ENCODE data around the gene EXOC3L1.

The EXOC3L1 gene

DNA sequence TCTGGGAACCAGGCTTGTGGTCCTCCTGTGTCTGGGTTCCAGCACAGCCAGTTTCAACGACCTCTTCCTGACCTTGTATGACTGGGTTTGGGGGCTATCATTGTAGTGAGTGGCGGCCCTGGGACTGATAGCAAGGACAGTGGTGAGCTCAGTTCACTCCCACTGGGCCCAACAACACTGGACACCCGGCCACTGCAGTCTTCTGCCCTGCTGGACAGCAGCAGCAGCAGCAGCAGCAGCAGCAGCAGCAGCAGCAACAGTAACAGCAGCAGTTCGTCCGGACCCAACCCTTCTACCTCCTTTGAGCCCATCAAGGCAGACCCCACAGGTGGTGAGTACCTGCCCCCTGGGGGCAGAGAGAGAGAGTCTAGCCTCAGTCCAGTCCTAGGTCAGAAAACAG, 5.7 kb upstream of the EXOC3L1 start:
- no peak for DNase-seq

DNA sequence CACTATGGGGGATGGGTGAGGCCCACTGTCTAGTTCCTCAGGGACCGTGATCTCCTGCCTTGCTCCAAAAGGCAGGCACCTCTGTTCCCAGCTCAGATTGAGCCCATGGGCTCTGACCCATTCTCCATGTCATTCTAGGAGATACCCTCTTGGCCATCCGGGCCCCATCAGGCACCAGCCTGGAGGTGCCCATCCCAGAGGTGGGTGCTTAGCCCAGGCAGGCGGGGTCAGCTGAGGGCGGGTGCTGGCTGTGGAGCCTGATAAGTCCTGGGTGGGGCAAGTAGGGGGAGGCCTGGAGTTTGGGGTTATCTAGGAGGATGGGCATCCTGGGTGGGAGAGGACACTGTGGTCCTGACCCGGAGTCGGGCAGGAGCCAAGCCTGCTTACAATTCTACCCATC, 4.3 kb upstream of the EXOC3L1 start:
- DNase-seq: no peak

DNA sequence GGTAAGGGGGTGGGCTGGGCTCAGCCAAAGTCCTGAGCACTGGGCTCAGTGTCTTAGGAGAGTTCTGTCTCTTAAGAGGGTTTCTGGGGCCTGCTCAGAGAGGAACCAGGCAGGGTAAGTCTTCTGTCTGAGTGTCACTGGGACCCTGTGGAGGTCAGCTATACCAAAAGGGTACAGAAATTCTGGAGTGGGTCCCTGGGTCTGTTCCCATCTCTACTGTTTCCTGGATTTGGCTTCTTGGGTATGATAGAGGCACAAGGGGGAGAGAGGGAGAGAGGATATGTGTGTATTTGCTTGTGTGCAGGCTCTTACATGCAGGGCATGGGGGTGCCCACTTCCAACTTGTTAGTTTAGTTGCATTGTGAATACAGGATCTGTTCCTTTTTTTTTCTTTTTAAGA, 3.6 kb upstream of the EXOC3L1 start:
- DNase-seq: no peak

DNA sequence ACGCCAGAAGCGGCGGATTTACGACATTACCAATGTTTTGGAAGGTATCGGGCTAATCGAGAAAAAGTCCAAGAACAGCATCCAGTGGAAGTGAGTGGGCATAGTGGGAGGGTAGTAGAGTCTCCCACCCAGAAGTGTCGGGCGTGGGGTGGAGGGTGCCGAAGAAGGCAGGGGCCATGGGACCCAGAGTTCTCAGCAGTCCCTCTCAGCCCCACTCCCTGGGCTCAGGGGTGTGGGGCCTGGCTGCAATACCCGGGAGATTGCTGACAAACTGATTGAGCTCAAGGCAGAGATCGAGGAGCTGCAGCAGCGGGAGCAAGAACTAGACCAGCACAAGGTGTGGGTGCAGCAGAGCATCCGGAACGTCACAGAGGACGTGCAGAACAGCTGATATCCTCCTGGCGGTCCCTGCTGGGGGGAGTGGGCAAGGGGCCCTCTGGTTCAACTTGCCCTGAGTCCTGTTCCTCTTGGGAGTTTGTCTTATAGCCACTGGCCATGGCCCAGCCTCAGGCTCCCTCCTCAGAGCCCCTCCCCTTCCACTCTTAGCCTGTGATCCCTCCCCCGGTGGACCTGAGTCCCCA, 2.9 kb upstream of the EXOC3L1 start:
- no peak for DNase-seq

DNA sequence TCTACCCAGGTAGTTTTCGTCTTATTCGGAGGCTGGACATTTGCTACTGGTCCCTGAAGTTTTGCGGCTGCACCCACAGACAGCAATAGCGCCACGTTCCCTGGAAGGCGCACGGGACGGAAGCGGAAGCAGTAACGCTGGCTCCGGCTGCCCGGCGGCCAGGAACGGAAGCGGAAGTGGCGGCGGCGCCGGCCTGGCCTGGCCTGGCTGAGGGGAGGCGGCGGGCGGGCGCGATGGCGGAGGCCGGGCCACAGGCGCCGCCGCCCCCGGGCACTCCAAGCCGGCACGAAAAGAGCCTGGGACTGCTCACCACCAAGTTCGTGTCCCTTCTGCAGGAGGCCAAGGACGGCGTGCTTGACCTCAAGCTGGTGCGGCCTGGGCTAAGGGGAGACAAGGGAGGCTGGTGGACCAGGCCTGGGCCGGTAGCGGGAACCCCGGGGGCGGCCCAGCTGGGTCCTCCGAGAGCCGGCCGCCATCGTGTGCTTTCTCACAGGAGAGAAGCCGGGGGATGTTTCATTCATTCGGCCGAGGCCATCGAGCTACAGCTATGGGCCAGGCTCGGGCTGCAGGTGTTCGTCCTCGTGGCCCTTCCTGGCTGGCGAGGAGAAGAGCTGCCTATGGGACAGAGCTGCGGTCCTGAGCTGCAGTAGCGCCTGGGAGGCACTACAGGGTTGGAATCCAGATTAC, 2.2 kb upstream of the EXOC3L1 start, which contains the start of gene E2F4:
E2F4 (plus strand) TSS at position 161 of the 687 bp plus-strand sequence; CDS start at position 234, 73 bp downstream.
- DNase-seq: peak; percentile 87

DNA sequence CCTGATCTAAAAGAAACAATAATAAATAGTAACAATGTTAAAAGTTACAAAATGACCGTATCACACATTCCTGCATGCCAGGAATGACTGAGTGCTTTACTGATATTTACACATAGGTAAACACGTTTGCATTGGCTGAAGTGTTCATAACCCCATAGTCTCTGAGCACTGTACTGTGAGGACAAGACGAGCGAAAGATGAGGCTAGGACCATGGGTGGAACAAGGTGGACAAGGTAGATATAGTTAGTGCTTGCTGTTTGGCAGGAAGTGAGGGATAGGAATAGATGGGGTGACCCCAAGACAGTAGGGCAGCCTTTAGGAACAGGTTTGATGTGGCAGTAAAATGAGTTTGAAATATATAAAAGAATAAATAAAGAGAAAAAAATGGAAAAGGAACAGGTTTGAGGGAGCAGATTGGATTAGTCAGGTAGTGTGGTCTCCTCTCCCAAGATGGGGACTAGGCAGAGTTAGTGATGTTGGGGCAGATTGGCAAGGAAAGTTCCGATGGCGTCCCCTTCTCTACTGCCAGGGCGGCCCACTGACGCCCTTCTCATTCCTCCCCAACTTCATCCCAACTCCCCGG, 1.6 kb upstream of the EXOC3L1 start:
- no peak for DNase-seq

DNA sequence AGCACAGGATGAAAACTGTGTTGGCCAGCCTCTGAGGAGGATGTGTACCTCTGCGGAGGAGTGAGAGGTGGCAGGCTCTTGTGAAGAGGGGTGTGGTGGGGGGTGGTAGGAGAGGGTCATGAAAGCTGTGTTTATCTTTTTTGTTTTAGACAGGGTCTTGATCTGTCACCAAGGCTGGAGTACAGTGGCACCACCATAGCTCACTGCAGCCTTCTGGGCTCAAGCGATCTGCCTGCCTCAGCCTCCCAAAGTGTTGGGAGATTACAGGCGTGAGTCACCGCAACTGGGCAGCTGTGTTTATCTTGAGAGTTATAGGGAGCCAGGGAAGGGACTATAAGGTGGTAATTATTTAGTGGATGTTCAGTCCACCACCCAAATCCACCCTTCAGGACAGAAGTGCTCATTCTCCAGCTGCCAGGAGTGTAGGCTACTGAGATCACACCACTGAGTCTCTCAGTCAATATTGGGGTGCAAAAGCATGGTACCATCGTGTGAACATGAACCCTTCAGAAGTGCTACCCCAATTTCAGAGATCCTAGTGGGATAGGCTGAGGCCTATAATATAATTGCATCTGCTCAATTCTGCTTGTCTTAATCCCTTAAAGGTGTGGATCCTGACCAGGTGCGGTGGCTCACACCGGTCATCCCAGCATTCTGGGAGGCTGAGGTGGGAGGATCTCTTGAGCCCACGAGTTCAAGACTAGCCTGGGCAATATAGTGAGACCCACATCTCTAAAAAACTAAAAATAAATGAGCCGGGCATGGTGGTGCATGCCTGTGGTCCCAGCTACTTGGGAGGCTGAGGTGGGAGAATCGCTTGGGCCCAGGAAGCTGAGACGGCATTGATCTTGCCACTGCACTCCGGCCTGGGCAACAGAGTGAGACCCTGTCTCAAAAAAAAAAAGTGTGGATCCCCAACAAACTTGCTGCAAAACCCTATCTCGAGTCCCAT, 788 bp upstream of the EXOC3L1 start:
- no peak for DNase-seq

DNA sequence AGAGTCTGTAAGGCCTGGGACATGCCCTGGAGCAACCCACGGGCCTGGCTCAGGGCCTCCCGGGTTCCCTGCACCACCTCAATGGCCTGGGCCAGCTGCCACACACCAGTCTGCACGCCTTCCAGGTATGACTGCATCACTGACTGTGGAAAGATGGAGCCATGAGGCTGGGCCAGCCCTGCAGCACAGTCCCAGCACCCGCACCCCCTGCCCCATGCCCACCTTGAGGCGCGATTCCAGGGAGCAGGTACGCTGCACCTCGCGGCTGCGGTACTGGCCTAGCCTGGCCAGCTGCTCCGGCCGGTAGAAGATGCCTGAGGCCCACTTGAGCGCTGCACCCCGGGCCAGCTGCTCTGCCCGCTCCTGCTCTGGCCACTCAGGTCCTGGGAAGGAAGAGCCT, 1.1 kb downstream of the EXOC3L1 start:
- DNase-seq: no peak

DNA sequence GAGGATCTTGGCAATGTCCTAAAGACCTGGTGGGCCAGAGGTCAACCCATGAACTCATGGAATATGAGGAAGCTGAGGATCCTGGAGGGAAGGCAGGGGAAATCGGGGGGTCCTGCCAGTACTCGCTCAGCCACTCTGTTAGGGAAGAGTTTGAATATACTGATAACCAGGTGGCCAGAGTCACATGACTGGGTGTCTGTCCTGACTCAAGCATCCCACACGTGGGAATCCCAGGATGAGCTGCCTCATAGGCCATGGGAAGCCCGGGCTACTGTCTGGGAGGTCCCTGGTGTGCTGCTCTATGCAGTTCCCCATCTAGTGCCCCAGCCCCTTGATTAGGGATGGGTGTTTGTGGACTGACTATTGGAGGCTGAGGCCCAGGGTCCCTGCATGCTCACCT, 1.6 kb downstream of the EXOC3L1 start:
- DNase-seq: no peak

DNA sequence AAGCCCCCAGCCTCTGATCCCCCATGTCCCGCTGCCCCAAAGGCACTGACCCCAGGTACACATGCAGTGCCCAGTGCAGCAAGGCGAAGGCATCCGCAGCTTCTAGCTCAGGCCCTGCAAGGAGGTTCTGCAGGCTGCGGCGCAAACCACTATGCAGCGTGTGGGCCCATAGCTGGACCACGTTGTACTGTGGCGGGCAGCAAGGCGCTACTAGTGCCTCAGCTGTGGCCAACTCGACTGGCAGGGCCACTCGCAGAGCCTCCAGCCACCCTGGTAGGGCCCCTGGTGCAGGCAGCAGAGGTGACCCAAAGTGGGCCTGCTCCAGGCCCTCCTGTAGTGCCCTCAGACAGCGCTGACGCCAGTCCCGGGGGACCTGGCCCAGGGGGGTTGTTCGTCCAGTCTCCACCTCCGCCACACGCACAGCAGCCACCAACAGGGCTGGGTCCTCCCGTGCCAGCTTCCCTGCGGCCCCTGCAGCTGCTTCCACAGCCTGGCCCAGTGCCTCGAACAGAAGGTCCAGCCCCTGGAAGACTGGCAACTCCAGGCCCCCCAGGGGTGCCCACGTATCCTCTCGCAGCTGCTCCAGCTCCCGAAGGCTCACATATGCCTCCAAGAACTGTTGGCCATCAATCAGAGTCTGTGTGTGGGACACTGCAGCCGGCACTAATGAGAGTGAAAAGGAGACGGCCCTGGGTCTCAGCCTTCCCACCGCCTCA, 2.6 kb downstream of the EXOC3L1 start:
- DNase-seq: no peak

DNA sequence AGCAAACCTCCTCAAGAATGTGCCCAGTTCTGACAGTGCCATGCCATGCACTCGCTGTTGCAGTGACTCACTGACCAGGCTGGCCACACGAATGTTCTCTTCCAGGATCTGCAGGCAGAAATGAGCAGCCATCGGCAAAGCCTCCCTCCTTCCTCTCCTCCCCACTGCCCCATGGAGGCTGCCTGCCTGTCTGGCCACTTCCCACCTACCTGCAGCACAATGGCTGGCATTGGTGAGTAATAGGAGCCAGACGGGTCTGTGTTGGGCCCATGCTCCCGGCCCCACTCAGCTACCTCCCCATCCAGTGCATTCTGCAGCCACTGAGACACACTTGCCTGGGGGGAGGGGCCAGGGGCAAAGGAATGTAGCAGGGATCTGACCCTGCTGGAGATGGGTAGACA, 3.4 kb downstream of the EXOC3L1 start:
- no peak for DNase-seq

DNA sequence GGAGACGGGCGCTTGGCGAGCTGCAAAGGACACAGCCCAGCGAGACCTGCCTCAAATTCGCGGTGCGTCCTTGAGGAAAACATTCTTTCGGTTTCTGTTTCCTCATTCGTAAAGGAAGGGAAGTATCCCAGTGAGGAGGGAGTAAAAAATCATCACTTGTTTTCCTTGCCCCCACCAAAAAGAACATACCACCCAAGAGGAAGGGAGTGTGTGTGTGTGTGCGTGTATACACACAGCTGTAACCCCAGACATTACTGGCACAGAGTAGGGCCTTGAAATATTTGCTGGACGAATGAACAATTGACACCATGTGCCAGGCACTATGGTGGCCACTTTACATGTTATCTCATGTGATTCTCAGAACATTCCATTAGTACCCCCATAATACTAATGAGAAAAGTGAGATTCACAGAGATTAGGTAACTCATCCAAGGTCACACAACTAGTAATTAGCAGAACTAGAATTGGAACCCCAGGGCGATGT, 4.2 kb downstream of the EXOC3L1 start:
- DNase-seq: no peak

DNA sequence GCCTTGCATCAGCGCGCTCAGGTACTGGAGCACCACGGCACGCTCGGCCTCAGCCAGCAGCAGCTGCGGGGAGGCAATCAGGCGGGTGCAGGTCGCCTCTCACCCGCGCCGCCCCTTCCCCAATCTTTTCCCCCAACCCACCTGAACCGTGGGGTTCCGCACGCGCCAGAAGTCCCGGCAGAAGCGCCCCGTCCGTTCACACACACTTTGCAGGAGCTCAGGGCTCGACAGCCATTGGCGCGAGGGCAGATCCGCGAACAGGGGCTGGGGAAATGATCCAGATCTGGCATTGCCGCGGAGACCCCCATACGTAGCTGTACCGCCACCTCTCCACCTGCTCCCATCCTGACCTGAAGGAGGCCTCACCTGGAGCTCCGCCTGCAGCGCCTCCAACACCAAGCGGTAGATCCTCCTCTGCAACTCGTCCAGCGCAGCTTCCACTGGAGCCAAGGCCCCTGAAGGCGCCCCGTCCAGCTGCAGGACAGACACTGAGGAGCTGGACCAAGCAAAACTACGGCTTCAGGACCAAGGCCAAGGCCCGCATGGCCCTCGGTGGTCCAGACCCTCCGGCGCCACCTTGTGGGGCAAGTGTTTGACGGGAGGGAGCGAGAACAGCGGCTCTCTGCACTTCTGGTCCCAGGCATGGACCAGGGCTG, 4.8 kb downstream of the EXOC3L1 start:
- DNase-seq: peak; percentile 75

DNA sequence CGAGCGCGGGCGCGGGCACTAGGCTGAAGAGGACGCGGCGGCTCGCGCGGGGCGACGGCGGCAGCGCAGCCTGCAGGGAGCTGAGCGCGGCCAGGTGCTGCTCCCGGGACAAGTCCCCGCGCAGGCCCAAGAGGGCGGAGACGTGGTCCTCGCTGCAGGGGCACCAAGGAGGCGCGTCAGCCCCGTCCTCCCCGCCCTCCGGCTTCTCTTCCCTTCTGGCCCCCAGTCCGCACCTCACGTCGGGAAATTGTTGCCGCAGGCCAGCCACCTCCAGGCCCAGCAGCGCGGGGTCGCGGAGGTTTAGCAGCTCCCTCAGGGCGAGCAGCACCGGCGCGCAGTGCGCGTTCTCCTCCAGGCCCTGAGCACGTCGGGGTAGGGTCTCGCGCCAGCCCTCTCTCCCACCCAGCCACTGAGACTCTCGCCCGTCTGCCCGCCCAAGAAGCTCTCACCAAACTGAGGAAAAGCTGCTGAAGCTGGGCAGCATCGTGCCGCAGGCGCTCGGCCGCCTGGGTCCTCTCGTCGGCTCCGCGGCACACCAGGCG, 5.4 kb downstream of the EXOC3L1 start:
- DNase-seq: peak; percentile 75

DNA sequence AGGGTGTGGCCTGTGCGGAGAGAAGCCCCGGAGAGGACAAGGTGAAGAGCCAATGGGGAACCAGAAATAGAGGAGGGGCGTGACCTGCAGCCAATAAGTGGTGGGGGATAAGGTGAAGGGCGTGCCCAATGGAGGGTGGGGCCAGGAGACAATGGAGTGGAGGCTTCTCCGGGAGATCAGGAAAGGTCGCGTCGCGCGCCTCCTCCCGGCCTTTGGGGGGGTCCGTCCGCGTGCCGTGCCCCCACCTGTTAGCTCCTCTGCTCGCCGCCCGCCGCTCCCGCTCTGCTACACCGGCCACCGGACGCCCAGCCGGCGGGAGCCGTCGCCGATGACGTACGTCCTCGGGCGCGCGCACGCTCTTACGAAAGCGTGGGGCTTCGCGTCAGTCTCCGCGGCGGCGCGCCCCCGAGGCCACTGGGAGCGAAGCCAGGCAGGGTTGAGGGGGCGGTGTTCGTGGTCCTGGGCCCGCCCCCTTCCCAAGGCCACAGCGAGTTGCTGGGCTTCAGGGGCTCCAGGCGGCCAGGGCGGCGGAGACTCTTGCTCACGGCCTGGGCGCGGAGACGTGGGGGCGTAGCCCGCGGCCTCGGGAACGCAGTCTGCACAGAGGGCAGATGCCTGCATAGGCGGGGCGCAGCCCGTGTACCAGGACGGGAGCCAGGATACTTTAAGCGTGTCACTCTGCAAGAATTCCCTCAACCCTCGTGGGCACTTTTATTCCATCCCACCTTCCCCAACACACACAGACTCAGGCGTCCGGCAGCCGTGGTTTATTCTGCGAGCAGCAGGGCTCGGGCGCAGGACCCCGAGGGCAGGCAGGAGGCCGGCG, 6.1 kb downstream of the EXOC3L1 start, which contains the start of gene MATCAP1:
MATCAP1 (minus strand) TSS at position 337 of the 826 bp plus-strand sequence. CDS start 3,353 bp downstream, outside the sequence.
- peak; percentile 99 for DNase-seq

DNA sequence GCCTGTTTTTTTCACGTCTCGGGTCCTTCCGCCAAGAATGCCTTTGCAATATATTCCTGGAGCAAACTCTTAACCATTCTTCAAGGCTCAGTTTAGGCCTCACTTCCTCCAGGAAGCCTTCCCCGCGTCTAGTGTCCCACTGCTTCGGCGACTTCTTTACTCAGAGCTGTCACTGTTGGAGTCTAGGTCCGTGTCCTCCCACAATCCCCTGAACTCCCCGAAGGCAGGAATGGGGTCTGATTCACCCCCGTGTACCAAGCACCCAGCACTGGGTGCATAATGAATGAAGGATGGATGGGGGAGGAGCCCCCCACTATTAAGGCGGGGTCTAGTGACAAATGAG, 6.7 kb downstream of the EXOC3L1 start:
- no peak for DNase-seq

DNA sequence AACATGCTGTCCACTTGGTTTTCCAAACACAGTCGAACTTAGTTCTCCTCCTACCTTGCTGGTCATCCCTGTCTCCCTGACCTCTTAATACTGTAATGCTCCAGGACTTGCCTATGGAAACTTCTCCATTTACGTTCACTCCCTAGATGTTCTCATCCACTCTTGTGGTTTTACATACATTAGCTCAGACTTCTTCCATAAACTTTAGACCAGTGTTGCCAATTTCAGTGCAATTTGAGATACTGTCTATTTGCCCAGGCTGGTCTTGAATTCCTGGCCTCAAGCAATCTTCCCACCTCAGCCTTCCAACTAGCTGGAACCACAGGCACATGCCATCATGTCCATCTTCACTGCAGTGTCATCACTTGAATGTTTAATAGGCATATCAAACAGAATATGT, 7.6 kb downstream of the EXOC3L1 start:
- no peak for DNase-seq

DNA sequence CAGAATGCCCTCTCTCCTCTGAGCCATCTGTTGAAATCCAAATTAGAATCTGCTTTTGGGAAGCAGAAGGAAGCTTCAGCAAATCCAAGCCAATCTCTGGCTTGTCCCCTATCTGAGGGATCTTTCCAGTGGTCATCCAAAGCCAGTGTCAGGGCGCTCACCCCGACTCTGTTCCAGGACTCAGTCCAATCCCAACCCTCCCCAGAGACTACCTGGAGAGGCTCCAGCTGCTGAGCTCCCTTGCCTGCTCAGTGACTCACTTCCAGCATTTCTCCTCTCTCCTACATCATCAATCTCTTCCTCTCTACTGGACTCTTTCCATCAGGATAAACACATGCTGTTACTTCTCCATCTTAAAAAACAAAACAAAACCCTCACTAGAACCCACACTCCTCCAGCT, 8.6 kb downstream of the EXOC3L1 start:
- peak; percentile 18 for DNase-seq

DNA sequence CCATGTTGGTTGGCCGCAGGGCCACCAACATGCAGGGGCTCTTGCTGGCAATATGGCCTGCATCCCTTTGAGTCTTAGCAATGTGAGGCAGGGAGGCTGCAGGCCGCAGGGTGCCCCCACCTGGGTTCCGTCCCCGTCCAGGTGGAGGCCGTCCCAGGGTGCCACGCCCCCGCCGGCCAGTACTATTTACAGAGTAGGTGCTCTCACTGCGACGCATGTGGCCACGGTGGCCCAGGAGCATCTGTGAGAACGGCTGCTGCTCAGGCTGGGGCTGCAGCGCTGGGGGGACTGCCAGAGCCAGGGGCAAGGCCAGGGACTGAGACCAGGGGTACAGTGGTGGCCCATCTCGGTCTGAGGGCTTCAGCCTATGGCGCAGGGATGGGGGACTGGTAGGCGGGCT, 9.8 kb downstream of the EXOC3L1 start:
- no peak for DNase-seq

DNA sequence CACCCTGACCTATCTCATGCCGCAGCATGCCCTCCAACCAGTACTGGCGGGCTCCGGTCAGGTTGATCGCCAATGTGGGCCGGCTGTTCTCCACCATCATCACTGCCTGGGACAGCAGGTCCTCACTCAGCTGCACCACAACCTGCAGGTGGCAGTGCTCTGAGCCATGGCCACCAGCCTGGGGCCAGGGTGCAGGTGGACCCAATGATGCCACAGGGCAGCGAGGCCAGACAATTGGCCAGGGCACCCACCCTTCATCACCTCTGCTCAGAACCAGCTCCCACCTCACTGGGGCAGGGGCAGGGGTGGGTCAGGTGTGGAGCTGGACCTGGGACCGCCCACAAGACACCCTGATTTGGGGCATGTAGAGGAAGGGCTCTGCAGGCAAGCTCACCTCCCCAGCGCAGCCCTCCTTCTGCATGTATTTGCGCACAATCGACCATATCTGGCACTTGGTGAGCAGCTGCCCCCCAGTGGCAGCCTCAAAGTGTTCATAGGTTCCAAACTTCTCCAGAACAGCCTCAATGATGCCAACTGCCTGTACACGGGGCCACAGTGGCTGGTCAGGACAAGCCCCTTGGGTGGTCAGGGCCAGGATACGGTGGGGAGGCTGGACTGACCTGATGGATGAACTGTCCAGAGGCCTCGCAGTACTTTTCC, 10.4 kb downstream of the EXOC3L1 start:
- no peak for DNase-seq

Measured in NCI-H2171 treated with DMSO at 0.1 percent for 48 hours (cell line).